Measurements from ENCODE around the gene TBL1X. TPM values are rescaled to one million over a fixed set of nuclear protein-coding genes. Genes with fewer than 3 reads are reported as not detected.

TBL1X gene
- polyA plus RNA-seq, 1 donor (not counting 4 experiments of a cell fraction or from before 2014, with no cell fraction given) = 2.2 TPM

DNA sequence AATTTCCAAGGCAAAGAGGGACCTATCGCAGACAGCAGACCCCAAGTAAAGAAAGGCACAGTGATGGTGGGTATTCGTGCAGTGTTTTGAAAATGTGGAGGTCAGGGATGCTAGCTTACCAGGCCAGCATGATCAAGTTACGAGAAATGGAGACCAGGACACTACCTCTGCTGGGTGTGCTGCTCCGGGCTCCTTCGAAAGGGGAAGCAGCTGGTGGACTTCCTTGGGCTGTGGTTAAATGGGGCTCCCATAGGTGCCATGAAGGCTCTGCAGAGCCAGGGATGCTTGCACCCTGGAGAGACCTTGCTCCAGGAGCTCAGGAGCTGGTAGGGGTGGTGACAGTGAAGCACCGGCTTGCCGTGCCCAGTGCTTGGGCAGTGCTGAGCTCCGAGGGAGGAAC lies 68.8 kb downstream of the TBL1X start:
- no peak overlapping the region for H3K4me3 ChIP-seq (ENCODE audit: control insufficient read depth in 2 of 3, extremely low read depth in 1 of 3, insufficient read depth in 2 of 3, low read depth in 1 of 3, low read length in 3 of 3)
- H3K9me3 ChIP-seq (ENCODE audit: control insufficient read depth, low read depth, low read length) = peaks cover 1% of the 10 kb centered on the region
- no peaks in the 10 kb centered on the region for H3K4me1 ChIP-seq (ENCODE audit: control insufficient read depth, extremely low read depth, insufficient read depth, low read length)
- FAIRE-seq (no peak), DNase-seq (ENCODE audit: low read depth, low spot score) (no peak)
- H2AFZ ChIP-seq (ENCODE audit: control insufficient read depth, low read length) = no peak overlapping the region
- no peak overlapping the region for H3K4me2 ChIP-seq (ENCODE audit: control insufficient read depth, extremely low read depth, insufficient read depth, low read depth, low read length)
- TF ChIP-seq CTCF (optimal IDR thresholded peaks at IDR 0.05 in 1 of 3, IDR thresholded peaks at IDR 0.05 in 1 of 3, conservative IDR thresholded peaks at IDR 0.05 in 1 of 3; ENCODE audit: extremely low read depth in 1 of 3, insufficient read depth in 2 of 3, low read length in 3 of 3) = no peak
- TF ChIP-seq EZH2 (IDR thresholded peaks at IDR 0.05; ENCODE audit: low read length) = no peak
- no peaks in the 10 kb centered on the region for H3K27me3 ChIP-seq (ENCODE audit: control insufficient read depth, extremely low read depth, insufficient read depth, low read length)
- no peak overlapping the region for H3K9ac ChIP-seq (ENCODE audit: control insufficient read depth, extremely low read depth, insufficient read depth, low read length)
- no peaks in the 10 kb centered on the region for H3K9me1 ChIP-seq (ENCODE audit: control insufficient read depth, extremely low read depth, insufficient read depth, low read length)
- H3K27ac ChIP-seq (ENCODE audit: control insufficient read depth, insufficient read depth, low read length) = no peak overlapping the region
- dilution Hi-C loops (cut with MboI; ENCODE audit: extremely low pct_ligation_motif_present, low sequenced_read_pairs) = no loop called here
- H4K20me1 ChIP-seq (ENCODE audit: control insufficient read depth, extremely low read depth, insufficient read depth, low read length) = no peaks in the 10 kb centered on the region
- no peaks in the 10 kb centered on the region for H3K79me2 ChIP-seq (ENCODE audit: control insufficient read depth, insufficient read depth, low read length)
- no peaks in the 10 kb centered on the region for H3K36me3 ChIP-seq (ENCODE audit: control insufficient read depth in 2 of 2, extremely low read depth in 1 of 2, insufficient read depth in 2 of 2, low read length in 2 of 2)

DNA sequence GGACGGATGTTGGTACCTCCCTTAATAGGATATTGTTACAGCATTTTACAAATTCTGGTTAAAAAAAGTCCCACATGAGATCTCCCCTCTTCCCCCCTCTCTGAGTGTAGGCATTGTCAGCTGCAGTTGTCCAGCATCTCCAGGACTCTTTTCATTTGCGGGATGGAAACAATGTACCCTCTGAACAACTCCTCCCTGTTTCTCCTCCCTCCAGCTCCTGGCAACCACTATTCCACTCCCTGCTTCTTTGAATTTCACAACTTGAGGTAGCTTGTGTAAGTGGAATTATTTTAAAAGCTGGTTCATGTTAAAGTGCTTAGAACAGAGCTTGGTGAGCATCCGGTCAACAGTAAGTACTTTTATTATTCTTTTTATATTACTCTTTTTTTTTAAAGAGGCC lies 69.8 kb downstream of the TBL1X start:
- peaks cover 3% of the 10 kb centered on the region for H3K9me3 ChIP-seq (ENCODE audit: control insufficient read depth, low read depth, low read length)
- H3K36me3 ChIP-seq (ENCODE audit: control insufficient read depth in 2 of 2, extremely low read depth in 1 of 2, insufficient read depth in 2 of 2, low read length in 2 of 2) = no peaks in the 10 kb centered on the region
- DNase-seq (ENCODE audit: low read depth, low spot score) (no peak), FAIRE-seq (no peak)
- dilution Hi-C loops (cut with MboI; ENCODE audit: extremely low pct_ligation_motif_present, low sequenced_read_pairs) = no loop called here
- H3K79me2 ChIP-seq (ENCODE audit: control insufficient read depth, insufficient read depth, low read length) = no peaks in the 10 kb centered on the region
- no peaks in the 10 kb centered on the region for H4K20me1 ChIP-seq (ENCODE audit: control insufficient read depth, extremely low read depth, insufficient read depth, low read length)
- H2AFZ ChIP-seq (ENCODE audit: control insufficient read depth, low read length) = no peak overlapping the region
- no peak overlapping the region for H3K4me3 ChIP-seq (ENCODE audit: control insufficient read depth in 2 of 3, extremely low read depth in 1 of 3, insufficient read depth in 2 of 3, low read depth in 1 of 3, low read length in 3 of 3)
- no peak overlapping the region for H3K4me2 ChIP-seq (ENCODE audit: control insufficient read depth, extremely low read depth, insufficient read depth, low read depth, low read length)
- H3K4me1 ChIP-seq (ENCODE audit: control insufficient read depth, extremely low read depth, insufficient read depth, low read length) = no peaks in the 10 kb centered on the region
- no peaks in the 10 kb centered on the region for H3K27me3 ChIP-seq (ENCODE audit: control insufficient read depth, extremely low read depth, insufficient read depth, low read length)
- H3K9me1 ChIP-seq (ENCODE audit: control insufficient read depth, extremely low read depth, insufficient read depth, low read length) = no peaks in the 10 kb centered on the region
- H3K27ac ChIP-seq (ENCODE audit: control insufficient read depth, insufficient read depth, low read length) = no peak overlapping the region
- no peak overlapping the region for H3K9ac ChIP-seq (ENCODE audit: control insufficient read depth, extremely low read depth, insufficient read depth, low read length)
- TF ChIP-seq EZH2 (IDR thresholded peaks at IDR 0.05; ENCODE audit: low read length) (no peak), CTCF (optimal IDR thresholded peaks at IDR 0.05 in 1 of 3, IDR thresholded peaks at IDR 0.05 in 1 of 3, conservative IDR thresholded peaks at IDR 0.05 in 1 of 3; ENCODE audit: extremely low read depth in 1 of 3, insufficient read depth in 2 of 3, low read length in 3 of 3) (no peak)

Measured in keratinocyte (primary cell).